ENCODE data around the gene ZNF493. TPM values are rescaled to one million over a fixed set of nuclear protein-coding genes. Genes with fewer than 3 reads are reported as not detected.

The ZNF493 gene
- 10 to 100 TPM in 1 of 4 donors, 1 to 10 TPM in 3; 1.9 to 22.4 (median 3.3) TPM for polyA plus RNA-seq
- long read RNA-seq, donor 1, partial matches to known transcripts, result 0 of 4 reads
- long read RNA-seq, donor 1, other reads (novel, unspliced or antisense), result 0 of 4 reads
- long read RNA-seq, donor 2, partial matches to known transcripts, result 0 of 3 reads
- long read RNA-seq, donor 2, other reads (novel, unspliced or antisense), result 0 of 3 reads
- long read RNA-seq, donor 3, full-length matches to known transcripts, result 5 of 5 reads
- long read RNA-seq, donor 3, partial matches to known transcripts, result 0 of 5 reads
- long read RNA-seq, donor 3, other reads (novel, unspliced or antisense), result 0 of 5 reads
- long read RNA-seq, donor 4, result 0 reads
- long read RNA-seq, donor 5, partial matches to known transcripts, result 0 of 2 reads
- long read RNA-seq, donor 5, other reads (novel, unspliced or antisense), result 0 of 2 reads
- long read RNA-seq, donor 6, partial matches to known transcripts, result 0 of 2 reads
- long read RNA-seq, donor 6, other reads (novel, unspliced or antisense), result 0 of 2 reads
- long read RNA-seq, donor 7, full-length matches to known transcripts, result 2 of 2 reads
- long read RNA-seq, donor 7, partial matches to known transcripts, result 0 of 2 reads
- long read RNA-seq, donor 7, other reads (novel, unspliced or antisense), result 0 of 2 reads
- long read RNA-seq, donor 8, partial matches to known transcripts, result 0 of 1 reads
- long read RNA-seq, donor 8, other reads (novel, unspliced or antisense), result 0 of 1 reads
- long read RNA-seq, donor 9, result 0 reads
- long read RNA-seq, donor 10, full-length matches to known transcripts, result 8 of 8 reads
- long read RNA-seq, donor 10, partial matches to known transcripts, result 0 of 8 reads
- long read RNA-seq, donor 10, other reads (novel, unspliced or antisense), result 0 of 8 reads

- WGBS, 3 donors, result 0% methylated on average over 30 to 31 of the region's 31 CpGs
- Histone ChIP-seq H3K36me3 (ENCODE audit: control insufficient read depth in 3 of 3, insufficient read depth in 2 of 3, low read depth in 1 of 3, low read length in 3 of 3) (peaks cover 0 to 6% (median 0%) of the 10 kb centered on the region in 3 donors), H3K4me3 (ENCODE audit: low read depth in 1 of 3, low read length in 3 of 3) (peak within 1 kb of the TSS; percentile 74 to 92 (median 77)), H3K9me3 (ENCODE audit: control insufficient read depth in 2 of 2, insufficient read depth in 1 of 2, low read depth in 1 of 2, low read length in 1 of 2) (peaks cover 0 to 4% of the 10 kb centered on the region in 2 donors), H3K27ac (ENCODE audit: low read depth in 1 of 3, low read length in 2 of 3) (peak within 1 kb of the TSS; percentile 71 to 94 (median 91)), H3K27me3 (ENCODE audit: control insufficient read depth in 3 of 3, insufficient read depth in 3 of 3, low read length in 3 of 3) (no peaks in the 10 kb centered on the region), H3K4me1 (ENCODE audit: control insufficient read depth in 3 of 3, insufficient read depth in 2 of 3, low read depth in 1 of 3, low read length in 2 of 3) (no peaks in the 10 kb centered on the region)
- peak; percentile 87 for FAIRE-seq
- DNase-seq, result peak; percentile 97 to 98
Measured at GRCh38 chr19:21396893-21397572, at the start of gene ZNF493. ZNF493 (plus strand) TSS chr19:21397133; CDS start chr19:21397238, 105 bp downstream.

GRCh38 chr19:21352830-21353229 lies 44.1 kb upstream of the ZNF493 start:
- no peak overlapping the region for H3K27ac ChIP-seq (ENCODE audit: low read depth in 1 of 3, low read length in 2 of 3)
- 51 to 72% (median 63%) methylated on average over 2 of the region's 2 CpGs for WGBS, 3 donors
- H3K27me3 ChIP-seq (ENCODE audit: control insufficient read depth in 3 of 3, insufficient read depth in 3 of 3, low read length in 3 of 3), result no peaks in the 10 kb centered on the region
- DNase-seq, result no peak
- H3K9me3 ChIP-seq (ENCODE audit: control insufficient read depth in 2 of 2, insufficient read depth in 1 of 2, low read depth in 1 of 2, low read length in 1 of 2), result peaks cover 0 to 4% of the 10 kb centered on the region in 2 donors
- no peaks in the 10 kb centered on the region for H3K4me1 ChIP-seq (ENCODE audit: control insufficient read depth in 3 of 3, insufficient read depth in 2 of 3, low read depth in 1 of 3, low read length in 2 of 3)
- H3K36me3 ChIP-seq (ENCODE audit: control insufficient read depth in 3 of 3, insufficient read depth in 2 of 3, low read depth in 1 of 3, low read length in 3 of 3), result no peaks in the 10 kb centered on the region
- H3K4me3 ChIP-seq (ENCODE audit: low read depth in 1 of 3, low read length in 3 of 3), result no peak overlapping the region
- FAIRE-seq, result no peak

- peaks cover 0 to 9% of the 10 kb centered on the region in 2 donors for H3K9me3 ChIP-seq (ENCODE audit: control insufficient read depth in 2 of 2, insufficient read depth in 1 of 2, low read depth in 1 of 2, low read length in 1 of 2)
- 0 to 1% (median 1%) methylated on average over 35 to 36 of the region's 36 CpGs for WGBS, 3 donors
- H3K27ac ChIP-seq (ENCODE audit: low read depth in 1 of 3, low read length in 2 of 3), result peak within 1 kb of the TSS; percentile 21 to 94 (median 81)
- H3K4me3 ChIP-seq (ENCODE audit: low read depth in 1 of 3, low read length in 3 of 3), result peak within 1 kb of the TSS; percentile 69 to 72 (median 70)
- H3K27me3 ChIP-seq (ENCODE audit: control insufficient read depth in 3 of 3, insufficient read depth in 3 of 3, low read length in 3 of 3), result no peaks in the 10 kb centered on the region
- H3K4me1 ChIP-seq (ENCODE audit: control insufficient read depth in 3 of 3, insufficient read depth in 2 of 3, low read depth in 1 of 3, low read length in 2 of 3), result no peaks in the 10 kb centered on the region
- DNase-seq (peak; percentile 94 to 96), FAIRE-seq (no peak)
- peaks cover 0 to 6% (median 2%) of the 10 kb centered on the region in 3 donors for H3K36me3 ChIP-seq (ENCODE audit: control insufficient read depth in 3 of 3, insufficient read depth in 2 of 3, low read depth in 1 of 3, low read length in 3 of 3)
Measured at GRCh38 chr19:21358768-21359451, 38.0 kb upstream of the ZNF493 start, which contains the start of gene ZNF738. ZNF738 (plus strand) TSS chr19:21359000; CDS start chr19:21359141, 141 bp downstream.

- Histone ChIP-seq H3K27me3 (ENCODE audit: control insufficient read depth in 3 of 3, insufficient read depth in 3 of 3, low read length in 3 of 3) (no peaks in the 10 kb centered on the region), H3K4me1 (ENCODE audit: control insufficient read depth in 3 of 3, insufficient read depth in 2 of 3, low read depth in 1 of 3, low read length in 2 of 3) (no peaks in the 10 kb centered on the region), H3K36me3 (ENCODE audit: control insufficient read depth in 3 of 3, insufficient read depth in 2 of 3, low read depth in 1 of 3, low read length in 3 of 3) (peaks cover 0 to 6% (median 2%) of the 10 kb centered on the region in 3 donors), H3K27ac (ENCODE audit: low read depth in 1 of 3, low read length in 2 of 3) (no peak overlapping the region), H3K4me3 (ENCODE audit: low read depth in 1 of 3, low read length in 3 of 3) (no peak overlapping the region), H3K9me3 (ENCODE audit: control insufficient read depth in 2 of 2, insufficient read depth in 1 of 2, low read depth in 1 of 2, low read length in 1 of 2) (peaks cover 0 to 20% of the 10 kb centered on the region in 2 donors)
- FAIRE-seq (no peak), DNase-seq (no peak)
- 95% methylated on average over 3 of the region's 3 CpGs for WGBS, 3 donors
Measured at GRCh38 chr19:21362291-21362690, 34.6 kb upstream of the ZNF493 start.

- H3K27me3 ChIP-seq (ENCODE audit: control insufficient read depth in 3 of 3, insufficient read depth in 3 of 3, low read length in 3 of 3), result no peaks in the 10 kb centered on the region
- H3K27ac ChIP-seq (ENCODE audit: low read depth in 1 of 3, low read length in 2 of 3), result no peak overlapping the region
- DNase-seq (no peak), FAIRE-seq (no peak)
- no peak overlapping the region for H3K4me3 ChIP-seq (ENCODE audit: low read depth in 1 of 3, low read length in 3 of 3)
- peaks cover 5 to 34% of the 10 kb centered on the region in 2 donors for H3K9me3 ChIP-seq (ENCODE audit: control insufficient read depth in 2 of 2, insufficient read depth in 1 of 2, low read depth in 1 of 2, low read length in 1 of 2)
- peaks cover 0 to 3% (median 0%) of the 10 kb centered on the region in 3 donors for H3K36me3 ChIP-seq (ENCODE audit: control insufficient read depth in 3 of 3, insufficient read depth in 2 of 3, low read depth in 1 of 3, low read length in 3 of 3)
- WGBS, 3 donors, result 95 to 99% (median 96%) methylated on average over 4 of the region's 4 CpGs
- no peaks in the 10 kb centered on the region for H3K4me1 ChIP-seq (ENCODE audit: control insufficient read depth in 3 of 3, insufficient read depth in 2 of 3, low read depth in 1 of 3, low read length in 2 of 3)
Measured at GRCh38 chr19:21383980-21384582, 12.9 kb upstream of the ZNF493 start.

- H3K4me3 ChIP-seq (ENCODE audit: low read depth in 1 of 3, low read length in 3 of 3), result no peak overlapping the region
- H3K9me3 ChIP-seq (ENCODE audit: control insufficient read depth in 2 of 2, insufficient read depth in 1 of 2, low read depth in 1 of 2, low read length in 1 of 2), result peaks cover 0 to 4% of the 10 kb centered on the region in 2 donors
- no peaks in the 10 kb centered on the region for H3K27me3 ChIP-seq (ENCODE audit: control insufficient read depth in 3 of 3, insufficient read depth in 3 of 3, low read length in 3 of 3)
- DNase-seq, result no peak
- 93 to 95% (median 95%) methylated on average over 10 of the region's 10 CpGs for WGBS, 3 donors
- H3K27ac ChIP-seq (ENCODE audit: low read depth in 1 of 3, low read length in 2 of 3), result no peak overlapping the region
- no peak for FAIRE-seq
- peaks cover 0 to 6% (median 0%) of the 10 kb centered on the region in 3 donors for H3K36me3 ChIP-seq (ENCODE audit: control insufficient read depth in 3 of 3, insufficient read depth in 2 of 3, low read depth in 1 of 3, low read length in 3 of 3)
- no peaks in the 10 kb centered on the region for H3K4me1 ChIP-seq (ENCODE audit: control insufficient read depth in 3 of 3, insufficient read depth in 2 of 3, low read depth in 1 of 3, low read length in 2 of 3)
Measured at GRCh38 chr19:21396121-21396520, 812 bp upstream of the ZNF493 start.

GRCh38 chr19:21398851-21399250 lies 1.9 kb downstream of the ZNF493 start:
- Histone ChIP-seq H3K4me1 (ENCODE audit: control insufficient read depth in 3 of 3, insufficient read depth in 2 of 3, low read depth in 1 of 3, low read length in 2 of 3) (no peaks in the 10 kb centered on the region), H3K4me3 (ENCODE audit: low read depth in 1 of 3, low read length in 3 of 3) (no peak overlapping the region), H3K36me3 (ENCODE audit: control insufficient read depth in 3 of 3, insufficient read depth in 2 of 3, low read depth in 1 of 3, low read length in 3 of 3) (peaks cover 2 to 6% (median 4%) of the 10 kb centered on the region in 3 donors), H3K9me3 (ENCODE audit: control insufficient read depth in 2 of 2, insufficient read depth in 1 of 2, low read depth in 1 of 2, low read length in 1 of 2) (peaks cover 0 to 15% of the 10 kb centered on the region in 2 donors), H3K27ac (ENCODE audit: low read depth in 1 of 3, low read length in 2 of 3) (no peak overlapping the region), H3K27me3 (ENCODE audit: control insufficient read depth in 3 of 3, insufficient read depth in 3 of 3, low read length in 3 of 3) (no peaks in the 10 kb centered on the region)
- 98 to 100% (median 99%) methylated on average over 5 of the region's 5 CpGs for WGBS, 3 donors
- DNase-seq, result no peak
- FAIRE-seq, result no peak

Data from small intestine (tissue), 16 donors.